ENCODE results near the gene ENPP3.
"Not testable (repeated sequence)": the region's sequence is repeated elsewhere in the genome, so short reads cannot be mapped to it uniquely, and the experiment has no call there.

Gene ENPP3

GRCh38 chr6:131741688-131742393, 104.7 kb downstream of the ENPP3 start:
- DNase-seq, result no peak

GRCh38 chr6:131744432-131745287, 107.6 kb downstream of the ENPP3 start:
- no peak for DNase-seq

DNA sequence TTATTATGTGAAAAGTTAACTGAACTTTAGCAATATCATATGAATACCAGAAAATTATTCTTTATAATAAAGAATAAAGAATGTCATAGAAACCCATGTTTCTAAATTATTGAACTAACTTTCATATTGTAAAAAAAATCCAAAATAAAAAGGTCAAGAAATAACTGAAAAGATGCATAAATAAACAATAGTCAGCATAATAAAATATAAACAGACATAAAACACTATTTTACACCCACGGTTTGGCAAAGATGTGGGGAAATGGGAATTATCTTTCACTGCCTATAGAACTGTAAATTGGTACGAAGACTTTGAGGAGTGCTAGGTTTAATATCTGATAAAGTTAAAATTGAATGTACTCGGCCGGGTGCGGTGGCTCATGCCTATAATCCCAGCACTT, 108.4 kb downstream of the ENPP3 start:
- DNase-seq, result no peak

- no peak for DNase-seq
These were observed 110.8 kb downstream of the ENPP3 start for GRCh38 chr6:131747821-131748353.

DNA sequence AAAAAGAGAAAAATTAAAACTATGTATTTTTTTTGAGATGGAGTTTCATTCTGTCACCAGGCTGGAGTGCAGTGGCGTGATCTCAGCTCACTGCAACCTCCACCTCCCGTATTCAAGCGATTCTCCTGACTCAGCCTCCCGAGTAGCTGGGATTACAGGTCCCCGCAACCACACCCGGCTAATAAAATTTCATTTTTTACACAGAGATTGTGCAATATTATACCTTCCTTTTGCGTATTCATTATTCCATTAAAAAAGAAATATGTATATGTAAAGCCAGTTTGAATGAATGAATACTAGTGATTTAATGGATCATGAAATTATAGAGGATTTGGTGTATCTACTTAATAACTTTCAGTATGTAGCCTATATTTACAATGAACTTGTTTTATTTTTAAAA, 111.9 kb downstream of the ENPP3 start:
- DNase-seq, result no peak

DNA sequence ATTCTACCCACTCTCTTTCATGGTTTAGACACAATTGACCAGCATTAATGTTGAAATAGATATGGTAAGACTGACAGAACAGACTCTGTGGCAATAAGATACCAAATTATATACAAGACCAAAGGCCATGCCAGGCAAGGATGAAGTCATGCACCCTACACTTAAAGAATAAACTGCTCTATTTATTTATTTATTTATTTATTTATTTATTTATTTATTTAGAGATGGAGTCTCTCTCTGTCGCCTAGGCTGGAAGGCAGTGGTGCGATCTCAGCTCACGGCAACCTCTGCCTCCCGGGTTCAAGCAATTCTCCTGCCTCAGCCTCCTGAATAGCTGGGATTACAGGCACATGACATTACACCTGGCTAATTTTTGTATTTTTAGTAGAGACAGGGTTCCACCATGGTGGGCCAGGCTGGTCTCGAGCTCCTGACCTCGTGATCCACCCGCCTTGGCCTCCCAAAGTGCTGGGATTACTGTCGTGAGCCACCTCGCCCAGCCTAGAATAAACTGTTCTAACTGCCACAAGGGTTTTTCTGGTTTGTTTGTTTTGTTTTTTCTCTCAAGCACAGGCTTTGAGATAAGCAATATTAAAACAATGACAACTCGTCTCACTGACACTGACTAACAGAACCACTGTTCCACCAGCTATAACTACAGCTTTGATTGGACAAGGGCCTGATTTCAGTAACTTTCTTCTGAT, 114.1 kb downstream of the ENPP3 start:
- not testable (repeated sequence) for DNase-seq

GRCh38 chr6:131754088-131754487, 117.0 kb downstream of the ENPP3 start:
- no peak for DNase-seq

DNA sequence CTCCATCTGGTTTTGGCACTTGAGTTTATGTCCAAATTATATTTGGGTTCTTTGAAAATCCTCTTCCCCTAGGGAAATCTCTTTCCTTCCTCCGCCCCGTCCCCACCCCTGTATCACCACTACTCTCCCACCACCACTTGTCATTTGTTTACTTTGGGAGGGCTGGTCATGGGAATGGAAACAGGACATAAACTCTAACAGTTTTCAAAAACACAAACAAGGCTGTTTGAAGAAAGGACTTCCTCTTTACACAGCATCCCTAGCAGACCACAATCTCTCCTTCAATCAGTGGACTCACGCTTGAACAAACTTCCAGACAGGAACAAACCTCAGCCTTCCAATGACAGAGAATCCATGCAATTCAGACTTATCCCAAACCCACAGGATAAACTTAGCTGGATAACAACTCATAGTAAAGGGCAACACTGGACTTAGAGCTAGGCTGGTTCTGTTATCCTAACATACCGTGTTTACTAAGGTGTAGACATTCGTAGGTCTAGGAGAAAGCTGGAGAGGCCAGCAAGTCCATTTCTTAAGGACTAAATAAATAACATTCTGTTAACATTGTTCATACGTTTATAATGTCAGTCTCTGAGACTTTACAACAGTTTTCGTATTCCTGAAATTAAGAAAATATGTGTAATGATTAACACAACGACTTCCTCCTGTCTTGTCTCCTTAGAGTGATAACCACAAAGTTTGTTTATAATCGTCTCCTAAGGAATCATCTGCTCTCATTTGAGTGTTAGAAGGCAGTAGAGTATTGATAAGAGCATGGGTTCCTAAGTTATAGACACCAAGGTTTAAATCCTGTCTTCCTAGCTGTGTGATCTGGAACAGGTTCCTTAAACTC, 117.8 kb downstream of the ENPP3 start:
- DNase-seq, result no peak

DNA sequence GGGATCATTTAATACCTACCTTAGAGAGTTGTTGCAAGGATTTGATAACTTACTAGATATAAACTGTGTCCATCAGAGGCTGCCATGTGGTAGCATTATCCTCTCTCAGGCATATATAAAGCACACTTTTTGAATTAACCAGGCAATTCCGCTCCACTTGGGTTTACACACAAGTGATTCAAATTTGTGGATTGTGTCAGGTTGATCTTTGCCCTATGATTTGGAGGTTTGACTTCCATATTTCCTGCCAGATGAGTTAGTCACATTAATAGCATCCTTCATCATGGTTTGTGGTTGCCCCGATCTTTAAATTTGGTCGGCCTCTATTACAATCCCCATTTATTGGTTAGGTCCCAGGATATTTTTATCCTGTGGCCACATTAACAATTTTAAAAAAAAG, 118.5 kb downstream of the ENPP3 start:
- no peak for DNase-seq

GRCh38 chr6:131756039-131756438, 118.9 kb downstream of the ENPP3 start:
- DNase-seq, result no peak

DNA sequence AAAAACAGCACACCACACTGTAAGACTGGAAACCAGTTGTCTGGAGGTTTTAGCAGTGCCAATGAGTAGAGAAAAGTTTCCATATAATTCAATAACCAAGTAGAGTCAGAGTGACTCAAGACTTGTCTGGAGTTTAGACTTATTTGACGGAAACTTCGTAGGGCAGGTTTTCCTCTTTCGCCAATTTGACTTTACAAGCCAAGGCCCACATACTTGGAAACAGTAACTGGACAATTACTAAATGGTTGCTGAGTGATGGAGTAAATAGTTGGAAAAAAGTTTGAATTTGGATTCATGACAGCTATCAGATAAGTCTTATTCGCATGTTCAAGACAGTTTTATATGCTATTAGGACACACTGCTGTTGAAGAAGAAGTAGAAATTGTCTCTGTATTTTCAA, 121.8 kb downstream of the ENPP3 start:
- DNase-seq, result no peak

GRCh38 chr6:131761060-131761761, 124.1 kb downstream of the ENPP3 start:
- no peak for DNase-seq

DNA sequence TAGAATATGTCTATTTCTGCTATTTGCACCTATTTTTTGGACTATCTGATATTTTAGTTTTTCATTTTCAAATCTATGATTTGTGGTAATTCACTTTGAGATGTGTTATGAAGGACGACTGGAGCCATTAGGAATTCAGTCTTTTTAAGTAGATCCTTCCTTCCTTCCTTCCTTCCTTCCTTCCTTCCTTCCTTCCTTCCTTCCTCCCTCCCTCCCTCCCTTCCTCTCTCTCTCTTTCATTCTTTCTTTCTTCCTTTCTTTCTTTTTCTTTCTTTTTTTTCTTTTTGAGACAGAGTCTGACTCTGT, 124.6 kb downstream of the ENPP3 start:
- no peak for DNase-seq

GRCh38 chr6:131762984-131763383, 125.9 kb downstream of the ENPP3 start:
- DNase-seq, result no peak

GRCh38 chr6:131763749-131764148, 126.6 kb downstream of the ENPP3 start:
- DNase-seq, result no peak

DNA sequence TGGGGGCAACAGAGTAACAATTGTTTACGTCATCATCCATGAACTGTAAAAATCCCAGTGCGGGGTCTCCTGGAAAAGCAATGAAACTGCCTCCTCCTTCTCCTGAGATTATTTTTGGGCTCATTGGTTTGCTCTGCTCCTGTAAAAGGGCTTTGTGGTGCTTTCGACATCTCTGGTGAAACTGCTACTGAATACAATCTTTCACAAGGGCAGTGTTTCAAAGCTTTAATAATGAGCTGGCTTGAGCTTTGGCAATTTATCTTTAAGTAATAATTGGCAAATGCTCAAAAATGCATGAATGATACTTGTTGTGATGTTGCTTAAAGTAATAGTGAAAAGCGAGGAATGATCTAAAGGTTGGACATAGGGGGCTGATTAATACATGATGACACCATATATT, 127.2 kb downstream of the ENPP3 start:
- DNase-seq, result no peak

- DNase-seq, result no peak
These were observed 128.1 kb downstream of the ENPP3 start for GRCh38 chr6:131765081-131765803.

GRCh38 chr6:131765804-131766135, 128.7 kb downstream of the ENPP3 start:
- DNase-seq, result no peak

GRCh38 chr6:131766631-131767030, 129.5 kb downstream of the ENPP3 start:
- DNase-seq, result no peak

GRCh38 chr6:131768964-131769363, 131.9 kb downstream of the ENPP3 start:
- DNase-seq, result no peak

- no peak for DNase-seq
These were observed 132.5 kb downstream of the ENPP3 start for GRCh38 chr6:131769385-131770141.

Data from SIG-M5 (cell line).